ENCODE measurements around the gene WNK4. TPM values are rescaled to one million over a fixed set of nuclear protein-coding genes. Genes with fewer than 3 reads are reported as not detected.

WNK4 gene
- total and polyA plus RNA-seq, 9 of the 15 experiments (the other 6 are each of a cell fraction or from before 2014, with no cell fraction given), result 0.32 to 25.8 (median 4.5) TPM

DNA sequence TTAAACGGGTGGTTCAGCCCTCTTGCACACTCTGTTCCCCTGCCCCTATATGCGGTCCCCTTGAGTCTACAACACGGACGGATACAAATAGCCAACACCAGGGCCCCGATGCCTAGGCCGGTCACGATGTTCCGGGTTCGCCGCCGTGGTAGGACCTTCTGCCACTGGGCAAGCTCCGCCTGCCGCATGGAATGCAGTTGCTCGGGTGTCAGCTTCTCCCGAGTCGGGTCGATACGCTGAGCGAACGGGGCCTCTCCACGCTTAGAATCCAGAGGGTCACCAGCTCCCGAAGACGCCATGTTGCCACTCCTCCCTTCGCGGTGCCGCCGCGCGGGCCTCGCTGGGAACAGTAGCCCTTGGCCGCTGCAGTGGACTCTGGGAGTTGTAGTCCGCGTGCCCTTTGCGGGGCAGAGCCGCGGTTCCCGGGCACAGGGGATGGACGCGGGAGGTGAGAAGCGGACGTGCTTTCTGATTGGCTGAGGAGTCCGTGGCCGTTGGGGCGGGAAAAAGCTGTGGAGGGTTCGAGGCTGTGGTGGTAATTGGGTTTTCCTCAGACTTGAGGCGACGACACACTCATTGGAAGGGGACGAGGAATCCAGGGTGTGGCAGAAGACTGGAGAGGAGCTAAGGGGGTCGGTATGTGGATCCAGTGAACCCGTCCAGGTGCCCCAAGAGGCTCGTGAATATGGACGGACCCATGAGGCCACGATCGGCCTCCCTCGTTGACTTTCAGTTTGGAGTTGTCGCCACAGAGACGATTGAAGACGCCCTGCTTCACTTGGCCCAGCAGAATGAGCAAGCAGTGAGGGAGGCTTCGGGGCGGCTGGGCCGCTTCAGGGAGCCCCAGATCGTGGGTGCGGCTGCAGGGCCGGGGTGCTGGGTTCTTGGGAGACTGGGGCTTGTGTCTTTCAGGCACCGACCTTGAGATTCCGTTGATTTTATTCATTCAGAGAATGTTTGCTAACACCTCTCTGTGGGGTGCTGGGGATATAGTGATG is 18.3 kb downstream of the WNK4 start, which contains the start of the genes CNTD1 and COA3 (continued):
- TF ChIP-seq CBFB (CRISPR knock-in tag; IDR thresholded peaks at IDR 0.05) (peak; percentile 29; the same call in 1 of the 2 replicates), MXI1 (IDR thresholded peaks at IDR 0.05; ENCODE audit: low read depth, low read length) (peak; percentile 71; the same call in 1 of the 2 replicates), GATAD2A (IDR thresholded peaks at IDR 0.05) (no peak), ATF7 (IDR thresholded peaks at IDR 0.05) (peak; percentile 60), KLF13 (tag; IDR thresholded peaks at IDR 0.05; ENCODE audit: borderline replicate concordance, low read depth) (peak; percentile 21; the same call in 1 of the 2 replicates), CCAR2 (IDR thresholded peaks at IDR 0.05; ENCODE audit: low read depth, low read length) (no peak), RCOR1 (IDR thresholded peaks at IDR 0.05; ENCODE audit: borderline replicate concordance in 1 of 2, low read depth in 2 of 2, low read length in 2 of 2) (no peak; a peak in 1 of 4 replicates), CTBP1 (IDR thresholded peaks at IDR 0.05; ENCODE audit: borderline replicate concordance) (peak; percentile 73; the same call in 1 of the 2 replicates), SUPT5H (IDR thresholded peaks at IDR 0.05) (peak; percentile 76), ZNF583 (CRISPR knock-in tag; IDR thresholded peaks at IDR 0.05) (no peak), GATA2 (CRISPR knock-in tag; IDR thresholded peaks at IDR 0.05) (no peak), CREB1 (IDR thresholded peaks at IDR 0.05) (no peak), CREB1 (CRISPR knock-in tag; IDR thresholded peaks at IDR 0.05) (peak; percentile 54; the same call in 1 of the 2 replicates), ZSCAN29 (IDR thresholded peaks at IDR 0.05) (0 out of 2 replicates have a peak, but pooled peaks have one; percentile 38), SIX5 (IDR thresholded peaks at IDR 0.05; ENCODE audit: borderline replicate concordance in 1 of 2, insufficient read depth in 1 of 2, low read depth in 1 of 2, low read length in 2 of 2) (peak; percentile 82 to 87), ZNF644 (tag; IDR thresholded peaks at IDR 0.05; ENCODE audit: low read depth) (0 out of 2 replicates have a peak, but pooled peaks have one; percentile 42), JUND (IDR thresholded peaks at IDR 0.05; ENCODE audit: borderline replicate concordance, low read depth, low read length) (peak; percentile 47), JUND (tag; IDR thresholded peaks at IDR 0.05; ENCODE audit: borderline replicate concordance, low read depth, low read length) (no peak; the same call in 2 of the 3 replicates), POLR2G (IDR thresholded peaks at IDR 0.05; ENCODE audit: low read depth, low read length) (peak; percentile 90), DMBX1 (CRISPR knock-in tag; IDR thresholded peaks at IDR 0.05; ENCODE audit: borderline replicate concordance) (peak; percentile 22; the same call in 1 of the 2 replicates)
- TF ChIP-seq, protein P1, sequence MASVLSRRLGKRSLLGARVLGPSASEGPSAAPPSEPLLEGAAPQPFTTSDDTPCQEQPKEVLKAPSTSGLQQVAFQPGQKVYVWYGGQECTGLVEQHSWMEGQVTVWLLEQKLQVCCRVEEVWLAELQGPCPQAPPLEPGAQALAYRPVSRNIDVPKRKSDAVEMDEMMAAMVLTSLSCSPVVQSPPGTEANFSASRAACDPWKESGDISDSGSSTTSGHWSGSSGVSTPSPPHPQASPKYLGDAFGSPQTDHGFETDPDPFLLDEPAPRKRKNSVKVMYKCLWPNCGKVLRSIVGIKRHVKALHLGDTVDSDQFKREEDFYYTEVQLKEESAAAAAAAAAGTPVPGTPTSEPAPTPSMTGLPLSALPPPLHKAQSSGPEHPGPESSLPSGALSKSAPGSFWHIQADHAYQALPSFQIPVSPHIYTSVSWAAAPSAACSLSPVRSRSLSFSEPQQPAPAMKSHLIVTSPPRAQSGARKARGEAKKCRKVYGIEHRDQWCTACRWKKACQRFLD (CRISPR knock-in tag; IDR thresholded peaks at IDR 0.05), result peak; percentile 58; the same call in 1 of the 2 replicates
- TF ChIP-seq, protein P2, sequence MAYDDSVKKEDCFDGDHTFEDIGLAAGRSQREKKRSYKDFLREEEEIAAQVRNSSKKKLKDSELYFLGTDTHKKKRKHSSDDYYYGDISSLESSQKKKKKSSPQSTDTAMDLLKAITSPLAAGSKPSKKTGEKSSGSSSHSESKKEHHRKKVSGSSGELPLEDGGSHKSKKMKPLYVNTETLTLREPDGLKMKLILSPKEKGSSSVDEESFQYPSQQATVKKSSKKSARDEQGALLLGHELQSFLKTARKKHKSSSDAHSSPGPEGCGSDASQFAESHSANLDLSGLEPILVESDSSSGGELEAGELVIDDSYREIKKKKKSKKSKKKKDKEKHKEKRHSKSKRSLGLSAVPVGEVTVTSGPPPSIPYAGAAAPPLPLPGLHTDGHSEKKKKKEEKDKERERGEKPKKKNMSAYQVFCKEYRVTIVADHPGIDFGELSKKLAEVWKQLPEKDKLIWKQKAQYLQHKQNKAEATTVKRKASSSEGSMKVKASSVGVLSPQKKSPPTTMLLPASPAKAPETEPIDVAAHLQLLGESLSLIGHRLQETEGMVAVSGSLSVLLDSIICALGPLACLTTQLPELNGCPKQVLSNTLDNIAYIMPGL (CRISPR knock-in tag; IDR thresholded peaks at IDR 0.05), result peak; percentile 81; the same call in 1 of the 2 replicates
- TF ChIP-seq, protein P3, sequence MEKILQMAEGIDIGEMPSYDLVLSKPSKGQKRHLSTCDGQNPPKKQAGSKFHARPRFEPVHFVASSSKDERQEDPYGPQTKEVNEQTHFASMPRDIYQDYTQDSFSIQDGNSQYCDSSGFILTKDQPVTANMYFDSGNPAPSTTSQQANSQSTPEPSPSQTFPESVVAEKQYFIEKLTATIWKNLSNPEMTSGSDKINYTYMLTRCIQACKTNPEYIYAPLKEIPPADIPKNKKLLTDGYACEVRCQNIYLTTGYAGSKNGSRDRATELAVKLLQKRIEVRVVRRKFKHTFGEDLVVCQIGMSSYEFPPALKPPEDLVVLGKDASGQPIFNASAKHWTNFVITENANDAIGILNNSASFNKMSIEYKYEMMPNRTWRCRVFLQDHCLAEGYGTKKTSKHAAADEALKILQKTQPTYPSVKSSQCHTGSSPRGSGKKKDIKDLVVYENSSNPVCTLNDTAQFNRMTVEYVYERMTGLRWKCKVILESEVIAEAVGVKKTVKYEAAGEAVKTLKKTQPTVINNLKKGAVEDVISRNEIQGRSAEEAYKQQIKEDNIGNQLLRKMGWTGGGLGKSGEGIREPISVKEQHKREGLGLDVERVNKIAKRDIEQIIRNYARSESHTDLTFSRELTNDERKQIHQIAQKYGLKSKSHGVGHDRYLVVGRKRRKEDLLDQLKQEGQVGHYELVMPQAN (IDR thresholded peaks at IDR 0.05; ENCODE audit: borderline replicate concordance), result peak; percentile 92

Data from K562 (cell line).